BLaER1 (cell line): ENCODE results near the gene SMPD3.

Source experiments
- H3K27ac ChIP-seq: shearing (Covaris generic); formaldehyde crosslinking; 2 replicates; pipeline ENCODE4 v1.8.1; 2022
- H3K27me3 ChIP-seq: shearing (Covaris generic); formaldehyde crosslinking; 2 replicates; pipeline ENCODE4 v1.8.1; 2022
- H3K36me3 ChIP-seq: shearing (Covaris generic); formaldehyde crosslinking; 2 replicates; pipeline ENCODE4 v1.8.1; 2022
- H3K4me1 ChIP-seq: shearing (Covaris generic); formaldehyde crosslinking; 2 replicates; pipeline ENCODE4 v1.8.1; 2022
- H3K4me2 ChIP-seq: shearing (Covaris generic); formaldehyde crosslinking; 2 replicates; pipeline ENCODE4 v1.8.1; 2022
- H3K4me3 ChIP-seq: shearing (Covaris generic); formaldehyde crosslinking; 2 replicates; pipeline ENCODE4 v1.8.1; 2022
- H3K9ac ChIP-seq: shearing (Covaris generic); formaldehyde crosslinking; 2 replicates; pipeline ENCODE4 v1.8.1; 2022
- H3K9me3 ChIP-seq: shearing (Covaris generic); formaldehyde crosslinking; 2 replicates; pipeline ENCODE4 v1.8.1; 2022
- H4K20me1 ChIP-seq: shearing (Covaris generic); formaldehyde crosslinking; 2 replicates; pipeline ENCODE4 v1.8.1; 2022
- Cebpa-rat ChIP-seq: shearing (Covaris generic); IDR thresholded peaks from 2 replicates; pipeline ENCODE4 v1.8.1; 2022

SMPD3 gene

GRCh38 chr16:68332411-68333121 is 115.7 kb downstream of the SMPD3 start:
- peak; percentile 79 for TF ChIP-seq Cebpa-rat
- peak overlapping the region; percentile 83 for H3K4me2 ChIP-seq
- H3K27ac ChIP-seq = peak overlapping the region; percentile 89
- no peak overlapping the region; the same call in 1 of the 2 replicates for H3K4me3 ChIP-seq
- H3K9me3 ChIP-seq = no peaks in the 10 kb centered on the region
- peaks cover 60% of the 10 kb centered on the region for H3K36me3 ChIP-seq
- H4K20me1 ChIP-seq = no peaks in the 10 kb centered on the region
- no peaks in the 10 kb centered on the region for H3K27me3 ChIP-seq
- H3K4me1 ChIP-seq = peaks cover 50% of the 10 kb centered on the region
- H3K9ac ChIP-seq = peak overlapping the region; percentile 59

GRCh38 chr16:68331879-68332410 is 116.4 kb downstream of the SMPD3 start:
- H3K4me1 ChIP-seq = peaks cover 50% of the 10 kb centered on the region

GRCh38 chr16:68328860-68329390 is 119.4 kb downstream of the SMPD3 start:
- H3K27ac ChIP-seq = no peak overlapping the region
- TF ChIP-seq Cebpa-rat = no peak
- no peak overlapping the region for H3K4me3 ChIP-seq
- H3K27me3 ChIP-seq = no peaks in the 10 kb centered on the region
- peaks cover 42% of the 10 kb centered on the region for H3K4me1 ChIP-seq
- no peak overlapping the region for H3K9ac ChIP-seq
- H3K36me3 ChIP-seq = peaks cover 60% of the 10 kb centered on the region
- no peaks in the 10 kb centered on the region for H3K9me3 ChIP-seq
- no peak overlapping the region for H3K4me2 ChIP-seq
- H4K20me1 ChIP-seq = no peaks in the 10 kb centered on the region

More at GRCh38 chr16:68331879-68332410, 116.4 kb downstream of the SMPD3 start:
- peak overlapping the region; percentile 59 for H3K9ac ChIP-seq
- H3K36me3 ChIP-seq = peaks cover 59% of the 10 kb centered on the region
- no peaks in the 10 kb centered on the region for H3K27me3 ChIP-seq
- no peak for TF ChIP-seq Cebpa-rat
- peak overlapping the region; percentile 89 for H3K27ac ChIP-seq
- peak overlapping the region; percentile 83 for H3K4me2 ChIP-seq
- H3K4me3 ChIP-seq = no peak overlapping the region; the same call in 1 of the 2 replicates
- no peaks in the 10 kb centered on the region for H3K9me3 ChIP-seq
- no peaks in the 10 kb centered on the region for H4K20me1 ChIP-seq

- H3K9ac ChIP-seq = no peak overlapping the region
- TF ChIP-seq Cebpa-rat = no peak
- H3K36me3 ChIP-seq = peaks cover 58% of the 10 kb centered on the region
- H3K27ac ChIP-seq = no peak overlapping the region
- H3K27me3 ChIP-seq = no peaks in the 10 kb centered on the region
- H4K20me1 ChIP-seq = no peaks in the 10 kb centered on the region
- no peak overlapping the region for H3K4me3 ChIP-seq
- no peak overlapping the region for H3K4me2 ChIP-seq
- H3K4me1 ChIP-seq = peaks cover 36% of the 10 kb centered on the region
- no peaks in the 10 kb centered on the region for H3K9me3 ChIP-seq
Measured at GRCh38 chr16:68328151-68328859, 120.0 kb downstream of the SMPD3 start.

- Histone ChIP-seq H4K20me1 (peaks cover 25% of the 10 kb centered on the region; the same call in 1 of the 2 replicates), H3K27me3 (no peaks in the 10 kb centered on the region), H3K27ac (no peak overlapping the region), H3K4me2 (no peak overlapping the region), H3K9me3 (no peaks in the 10 kb centered on the region), H3K4me1 (peaks cover 23% of the 10 kb centered on the region), H3K9ac (no peak overlapping the region), H3K36me3 (peaks cover 83% of the 10 kb centered on the region), H3K4me3 (no peak overlapping the region)
- no peak for TF ChIP-seq Cebpa-rat
Measured at GRCh38 chr16:68324780-68325357, 123.4 kb downstream of the SMPD3 start.

- Histone ChIP-seq H3K4me2 (no peak overlapping the region), H3K9ac (no peak overlapping the region), H3K4me3 (no peak overlapping the region), H4K20me1 (peaks cover 28% of the 10 kb centered on the region; the same call in 1 of the 2 replicates), H3K27ac (no peak overlapping the region), H3K4me1 (peaks cover 23% of the 10 kb centered on the region), H3K27me3 (no peaks in the 10 kb centered on the region), H3K36me3 (peaks cover 83% of the 10 kb centered on the region), H3K9me3 (no peaks in the 10 kb centered on the region)
- no peak for TF ChIP-seq Cebpa-rat
Measured at GRCh38 chr16:68324336-68324735, 124.0 kb downstream of the SMPD3 start.

GRCh38 chr16:68319185-68319908 is 129.0 kb downstream of the SMPD3 start:
- no peak overlapping the region for H3K27ac ChIP-seq
- H3K4me3 ChIP-seq = no peak overlapping the region
- H3K36me3 ChIP-seq = peaks cover 95% of the 10 kb centered on the region
- no peak overlapping the region for H3K4me2 ChIP-seq
- TF ChIP-seq Cebpa-rat = no peak
- H3K27me3 ChIP-seq = no peaks in the 10 kb centered on the region
- peaks cover 28% of the 10 kb centered on the region; the same call in 1 of the 2 replicates for H4K20me1 ChIP-seq
- no peak overlapping the region for H3K9ac ChIP-seq
- no peaks in the 10 kb centered on the region for H3K9me3 ChIP-seq
- H3K4me1 ChIP-seq = peaks cover 14% of the 10 kb centered on the region

GRCh38 chr16:68313116-68313515 is 135.2 kb downstream of the SMPD3 start:
- Histone ChIP-seq H3K4me2 (no peak overlapping the region), H3K4me3 (no peak overlapping the region), H3K27me3 (no peaks in the 10 kb centered on the region), H3K9me3 (no peaks in the 10 kb centered on the region), H3K4me1 (peaks cover 39% of the 10 kb centered on the region), H3K36me3 (peaks cover 72% of the 10 kb centered on the region), H4K20me1 (peaks cover 14% of the 10 kb centered on the region; the same call in 1 of the 2 replicates), H3K27ac (no peak overlapping the region), H3K9ac (no peak overlapping the region)
- no peak for TF ChIP-seq Cebpa-rat
